ENCODE measurements around the gene LGALSL.

The LGALSL gene

GRCh38 chr2:64453770-64454385, at the start of gene LGALSL:
Gene LGALSL (plus strand): TSS chr2:64454162. CDS start chr2:64454546, 384 bp downstream.
- no peak for DNase-seq (ENCODE audit: low read depth)

- no peak for DNase-seq (ENCODE audit: low read depth)
Observed at GRCh38 chr2:64404743-64405142, 49.2 kb upstream of the LGALSL start.

DNA sequence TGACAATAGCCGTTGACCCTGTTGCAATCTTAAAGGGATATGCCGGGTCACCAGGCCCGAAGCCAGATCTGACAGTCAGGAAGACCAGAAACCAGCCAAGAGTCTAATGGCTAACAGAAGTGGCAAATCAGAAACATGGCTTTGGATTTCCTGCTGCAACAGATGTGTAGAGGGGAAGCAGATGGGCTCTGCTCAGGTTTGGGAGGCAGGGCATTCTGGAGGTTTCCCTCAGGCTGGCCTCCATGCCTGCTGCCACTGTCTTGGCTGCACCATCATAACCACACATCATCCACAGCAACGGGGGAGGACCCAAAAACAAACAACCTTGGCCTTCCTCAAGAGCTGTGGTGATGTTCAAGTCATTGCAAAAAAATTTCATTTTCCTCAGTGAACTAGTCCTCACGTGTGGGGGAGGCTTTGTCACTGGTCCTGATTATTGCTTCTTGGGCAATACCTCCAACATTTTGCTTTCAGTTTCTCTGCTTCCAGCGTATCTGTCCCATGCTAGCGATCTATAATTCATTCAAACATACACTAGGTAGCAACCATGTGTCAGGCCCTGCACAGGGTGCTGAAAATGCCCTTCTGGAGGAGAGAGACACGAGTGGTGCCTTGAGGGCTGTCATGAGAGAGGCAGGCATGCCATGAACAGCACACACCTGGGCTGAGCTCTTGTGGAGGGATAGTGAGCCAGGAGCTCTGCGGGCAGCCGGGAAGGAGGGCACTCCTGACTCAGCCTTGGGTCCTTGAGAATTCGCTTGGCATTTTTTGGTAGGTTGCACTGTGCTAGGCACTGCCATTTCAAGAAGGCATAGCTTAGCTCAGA, 48.2 kb upstream of the LGALSL start:
- DNase-seq (ENCODE audit: low read depth), result no peak

DNA sequence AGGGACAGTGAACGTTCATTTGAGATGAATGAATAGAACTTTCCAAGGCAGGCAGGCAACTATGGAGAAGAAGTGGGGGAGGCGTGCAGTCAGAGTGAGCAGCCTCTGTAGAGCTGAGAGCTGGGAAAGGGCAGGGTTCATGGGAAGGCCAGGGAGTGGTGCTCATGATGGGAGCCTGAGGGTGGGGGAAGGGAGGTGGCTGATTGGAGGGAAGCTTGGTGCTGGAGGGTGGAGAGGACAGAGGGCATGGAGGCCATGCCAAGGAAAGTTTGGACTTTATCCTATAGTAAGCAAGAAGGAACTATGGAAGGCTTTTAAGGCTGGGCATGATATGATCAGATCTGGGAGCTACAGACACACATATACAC, 47.6 kb upstream of the LGALSL start:
- no peak for DNase-seq (ENCODE audit: low read depth)

GRCh38 chr2:64408031-64408430, 45.9 kb upstream of the LGALSL start:
- no peak for DNase-seq (ENCODE audit: low read depth)

DNA sequence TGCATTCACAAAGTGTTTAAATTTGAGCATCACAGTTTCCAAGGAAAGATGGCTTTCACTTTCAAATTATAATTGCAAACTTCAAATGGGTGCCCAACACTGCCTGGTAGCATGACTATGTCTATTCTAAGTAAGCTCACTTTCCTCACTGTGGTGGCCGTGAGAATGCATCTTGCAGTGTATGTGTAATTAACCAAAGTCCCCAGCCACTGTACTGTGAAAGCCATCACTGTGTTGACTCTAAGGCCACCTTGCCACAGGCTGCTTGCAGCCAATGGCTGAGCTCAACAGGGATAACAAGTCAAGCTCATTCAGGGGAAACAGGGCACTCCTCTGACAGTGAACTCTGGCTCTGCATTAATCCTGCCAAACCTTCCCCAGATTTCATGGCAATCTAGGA, 43.3 kb upstream of the LGALSL start:
- no peak for DNase-seq (ENCODE audit: low read depth)

DNA sequence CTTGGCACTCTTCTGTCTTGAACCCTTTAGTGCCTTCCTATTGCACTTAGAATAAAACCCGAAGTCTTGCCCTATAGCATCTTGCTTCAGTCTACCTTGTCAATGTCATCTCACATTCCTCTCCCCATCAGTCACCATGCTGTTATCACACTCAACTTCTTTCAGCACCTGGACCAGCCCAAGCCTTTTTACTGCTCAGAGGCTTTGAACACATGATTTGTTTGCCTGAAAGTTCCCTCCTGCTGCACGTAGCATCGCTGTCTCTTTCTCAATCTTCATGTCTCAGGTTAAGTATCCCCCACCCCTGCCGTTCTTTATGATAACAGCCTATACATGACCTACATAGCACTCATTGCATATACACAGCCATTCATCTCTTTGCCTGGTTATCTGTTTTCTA, 41.3 kb upstream of the LGALSL start:
- no peak for DNase-seq (ENCODE audit: low read depth)

- no peak for DNase-seq (ENCODE audit: low read depth)
Observed at GRCh38 chr2:64414736-64415435, 39.1 kb upstream of the LGALSL start.

GRCh38 chr2:64417624-64418023, 36.3 kb upstream of the LGALSL start:
- no peak for DNase-seq (ENCODE audit: low read depth)

DNA sequence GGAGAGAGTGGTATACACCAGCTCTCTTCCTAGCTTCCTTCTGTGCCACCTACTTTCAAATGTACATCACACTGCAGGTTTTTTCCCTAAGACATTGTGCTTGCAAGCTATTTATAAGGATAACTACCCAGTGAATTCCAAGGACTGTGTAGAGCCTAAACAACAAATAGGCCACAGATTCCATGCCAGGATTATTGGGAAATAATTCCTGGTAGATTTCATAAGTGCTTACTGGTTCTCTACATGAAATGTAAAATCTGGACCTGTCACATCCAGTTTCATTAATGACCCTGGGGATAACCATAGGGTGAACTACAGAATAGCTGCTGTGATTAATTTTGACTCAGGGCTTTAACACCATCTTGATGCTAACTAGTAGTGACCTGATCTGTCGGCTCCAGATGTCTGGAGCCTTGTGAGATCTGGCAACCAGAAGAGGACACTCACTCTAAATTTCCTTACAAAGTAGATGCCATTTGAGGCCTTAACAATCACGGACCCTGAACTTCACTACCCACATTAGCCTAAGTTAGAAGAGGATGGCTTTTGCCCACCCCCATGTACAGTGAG, 34.3 kb upstream of the LGALSL start:
- no peak for DNase-seq (ENCODE audit: low read depth)

DNA sequence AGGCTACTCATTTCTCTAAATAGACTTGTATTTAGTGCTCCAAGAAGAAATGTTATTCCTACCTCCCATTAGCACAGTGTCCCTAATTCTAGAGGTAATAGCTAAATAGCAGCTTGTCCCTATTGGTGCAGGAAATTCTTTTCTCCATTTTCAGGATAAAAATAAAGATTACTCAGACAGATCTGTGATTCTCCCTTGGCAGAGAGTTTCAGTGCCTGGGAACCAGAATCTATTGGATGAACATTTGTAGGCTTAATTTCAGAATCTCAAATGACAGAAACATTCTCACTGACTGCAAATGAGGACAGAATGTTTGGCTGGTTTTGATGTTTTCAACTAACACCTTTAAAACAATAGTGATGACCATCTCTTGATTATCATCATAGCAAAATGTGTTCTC, 33.3 kb upstream of the LGALSL start:
- DNase-seq (ENCODE audit: low read depth), result no peak

GRCh38 chr2:64421201-64421600, 32.8 kb upstream of the LGALSL start:
- DNase-seq (ENCODE audit: low read depth), result no peak

GRCh38 chr2:64422466-64422865, 31.5 kb upstream of the LGALSL start:
- no peak for DNase-seq (ENCODE audit: low read depth)

- no peak for DNase-seq (ENCODE audit: low read depth)
Observed at GRCh38 chr2:64423303-64423702, 30.7 kb upstream of the LGALSL start.

DNA sequence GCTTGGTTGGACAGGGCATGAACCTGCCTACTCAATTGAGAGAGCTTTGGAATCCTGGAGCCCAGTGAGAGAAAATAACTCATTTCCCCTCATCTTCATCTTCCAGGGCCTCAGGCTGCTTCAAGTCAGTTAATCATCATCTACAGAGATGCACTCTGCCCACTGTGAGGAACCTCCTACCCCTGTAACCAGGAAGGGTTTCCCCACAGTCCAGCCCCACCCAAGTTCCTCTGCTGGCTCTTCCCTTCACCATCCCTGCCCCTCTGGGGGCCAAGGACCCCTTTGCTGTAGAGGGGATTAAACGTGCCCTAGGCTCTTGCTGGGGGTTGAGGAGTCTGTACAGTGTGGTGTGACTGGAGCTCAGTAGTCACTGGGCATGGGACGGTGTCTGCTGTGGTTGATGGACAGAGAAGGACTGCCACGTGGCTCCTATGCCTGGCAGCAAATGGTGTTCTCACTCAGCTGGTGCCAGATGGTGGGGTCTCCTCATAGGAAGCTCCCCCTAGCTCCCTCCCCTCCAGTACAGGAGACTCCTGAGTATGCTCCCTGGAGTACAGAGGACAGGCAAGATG, 29.5 kb upstream of the LGALSL start:
- DNase-seq (ENCODE audit: low read depth), result no peak

DNA sequence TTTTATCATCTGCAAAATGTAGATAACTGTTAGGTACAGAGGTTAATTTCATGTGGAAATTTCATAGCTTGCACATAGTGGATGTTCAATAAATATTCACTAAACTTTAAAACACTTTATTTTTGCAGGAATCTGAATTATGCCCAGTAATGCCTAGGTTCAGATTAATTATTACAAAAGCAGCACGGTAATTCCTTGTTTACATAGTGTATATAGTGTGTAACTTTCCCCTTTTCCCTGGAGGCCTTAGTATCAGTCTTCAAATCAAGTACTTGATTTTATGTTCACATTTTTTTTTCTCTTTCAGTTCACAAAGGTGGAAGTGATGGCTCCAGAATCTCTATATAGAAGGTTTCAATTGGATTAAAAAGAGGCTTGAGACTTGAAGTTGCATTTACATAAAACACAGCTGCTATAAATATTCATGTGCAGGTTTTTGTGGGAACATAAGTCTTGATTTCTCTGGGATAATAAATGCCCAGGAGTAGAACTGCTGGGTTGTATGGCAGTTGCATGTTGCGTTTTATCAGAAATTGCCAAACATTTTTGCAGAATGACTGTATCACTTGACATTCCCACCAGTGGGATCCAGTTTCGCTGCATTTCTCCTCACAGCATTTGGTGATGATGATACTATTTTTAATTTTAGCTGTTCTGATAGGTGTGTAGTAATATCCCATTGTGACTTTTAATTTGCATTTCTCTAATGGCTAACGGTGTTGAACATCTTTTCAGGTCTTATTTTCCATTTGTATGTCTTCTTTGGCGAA, 27.6 kb upstream of the LGALSL start:
- no peak for DNase-seq (ENCODE audit: low read depth)

GRCh38 chr2:64434039-64434657, 19.8 kb upstream of the LGALSL start:
- no peak for DNase-seq (ENCODE audit: low read depth)

DNA sequence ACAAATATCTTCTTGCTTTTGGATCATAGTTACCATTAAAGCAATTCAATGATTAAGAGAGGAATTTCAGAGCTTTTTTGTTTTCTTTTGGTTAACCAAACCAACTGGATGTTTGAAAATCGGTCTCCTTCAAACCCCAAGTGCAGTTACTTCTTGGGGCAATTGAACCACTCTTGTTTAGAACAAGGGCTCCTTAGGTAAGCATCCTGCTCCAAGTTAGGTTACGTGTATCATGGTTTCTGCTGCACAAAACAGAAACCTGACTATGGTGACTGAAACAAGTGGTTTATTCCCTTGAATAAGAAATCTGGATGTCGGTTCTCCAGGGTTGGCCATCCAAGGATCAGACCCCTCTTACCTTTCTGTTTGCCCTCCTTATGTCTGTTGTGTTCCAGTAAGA, 16.1 kb upstream of the LGALSL start:
- no peak for DNase-seq (ENCODE audit: low read depth)

GRCh38 chr2:64439194-64439593, 14.8 kb upstream of the LGALSL start:
- no peak for DNase-seq (ENCODE audit: low read depth)

- DNase-seq (ENCODE audit: low read depth), result no peak
Observed at GRCh38 chr2:64440843-64441242, 13.1 kb upstream of the LGALSL start.

- DNase-seq (ENCODE audit: low read depth), result no peak
Observed at GRCh38 chr2:64442277-64442676, 11.7 kb upstream of the LGALSL start.
